HG03521 (cell line): Measurements from ENCODE around the gene CRMP1.

Source experiments
- ATAC-seq: cut with Tn5 transposase; IDR thresholded peaks from one replicate; pipeline ENCODE4 v1.9.1; 2021; ENCODE audit warnings: mild to moderate bottlenecking, moderate library complexity; ENCODE audit not compliant: unreplicated experiment

CRMP1 gene

DNA sequence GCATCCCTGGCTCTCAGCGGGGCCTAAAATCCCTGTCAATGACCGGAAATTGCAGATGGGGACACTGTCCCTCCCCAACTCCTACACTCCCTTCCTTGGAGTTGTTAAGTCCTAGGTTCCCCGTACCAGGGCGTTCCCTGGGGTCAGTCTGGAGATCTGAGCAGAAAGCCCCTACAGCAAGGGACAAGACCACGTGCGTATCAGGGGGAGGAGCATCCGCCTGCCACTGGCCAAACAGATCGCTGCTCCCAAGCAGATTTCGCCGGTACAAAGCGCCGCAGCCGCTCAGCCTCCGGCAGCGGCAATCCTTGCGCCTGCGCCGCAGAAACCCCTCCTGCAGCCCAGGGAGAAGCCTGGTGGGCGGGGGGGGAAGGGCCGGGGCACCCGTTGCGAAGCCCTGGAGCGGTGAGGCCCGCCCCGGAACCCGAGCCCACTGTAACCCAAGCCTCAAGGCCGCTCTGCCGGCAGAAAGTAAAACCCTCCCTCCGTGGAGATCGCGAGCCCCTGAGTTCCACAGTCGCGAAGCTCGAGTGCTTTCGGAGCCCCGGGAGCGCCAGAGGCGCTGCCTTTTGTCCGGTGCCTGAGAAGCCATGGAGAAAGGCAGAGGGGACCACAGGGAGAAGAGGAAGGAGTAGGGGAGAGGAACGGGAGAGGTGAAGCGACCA, 2.7 kb downstream of the CRMP1 start:
- no peak for ATAC-seq

DNA sequence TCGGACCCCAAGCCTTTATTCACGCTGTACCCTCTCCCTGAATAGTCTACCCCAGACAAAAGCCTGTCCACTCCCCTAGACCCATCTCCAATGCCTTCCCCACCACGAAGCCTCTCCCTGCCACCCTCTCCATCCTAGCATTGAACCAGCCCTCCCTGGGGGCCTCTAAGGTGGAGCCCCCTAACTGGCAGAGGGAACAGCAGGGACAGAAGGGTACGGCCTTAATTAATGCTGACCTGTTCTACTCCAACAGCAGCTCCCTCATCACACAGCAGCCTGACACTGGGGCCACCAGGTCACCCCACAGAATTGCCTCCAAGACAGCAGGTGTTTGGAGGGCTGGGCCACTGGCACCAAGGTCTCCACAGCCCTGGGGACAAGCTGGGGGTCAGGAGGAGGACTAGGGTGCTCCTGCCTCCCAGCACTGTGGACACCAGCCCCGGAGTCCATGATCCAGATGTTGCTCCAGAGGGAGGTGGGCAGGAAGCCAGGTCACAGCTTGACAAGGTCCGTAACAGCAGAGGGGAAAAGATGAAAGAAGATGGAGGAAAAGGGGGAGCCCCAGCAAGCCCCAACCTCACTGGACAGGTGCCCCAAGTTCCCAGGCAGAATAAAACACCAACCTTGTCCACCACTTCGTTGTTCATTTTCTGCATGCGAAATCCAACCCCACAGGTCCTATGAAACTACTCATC, 3.7 kb downstream of the CRMP1 start:
- no peak for ATAC-seq

DNA sequence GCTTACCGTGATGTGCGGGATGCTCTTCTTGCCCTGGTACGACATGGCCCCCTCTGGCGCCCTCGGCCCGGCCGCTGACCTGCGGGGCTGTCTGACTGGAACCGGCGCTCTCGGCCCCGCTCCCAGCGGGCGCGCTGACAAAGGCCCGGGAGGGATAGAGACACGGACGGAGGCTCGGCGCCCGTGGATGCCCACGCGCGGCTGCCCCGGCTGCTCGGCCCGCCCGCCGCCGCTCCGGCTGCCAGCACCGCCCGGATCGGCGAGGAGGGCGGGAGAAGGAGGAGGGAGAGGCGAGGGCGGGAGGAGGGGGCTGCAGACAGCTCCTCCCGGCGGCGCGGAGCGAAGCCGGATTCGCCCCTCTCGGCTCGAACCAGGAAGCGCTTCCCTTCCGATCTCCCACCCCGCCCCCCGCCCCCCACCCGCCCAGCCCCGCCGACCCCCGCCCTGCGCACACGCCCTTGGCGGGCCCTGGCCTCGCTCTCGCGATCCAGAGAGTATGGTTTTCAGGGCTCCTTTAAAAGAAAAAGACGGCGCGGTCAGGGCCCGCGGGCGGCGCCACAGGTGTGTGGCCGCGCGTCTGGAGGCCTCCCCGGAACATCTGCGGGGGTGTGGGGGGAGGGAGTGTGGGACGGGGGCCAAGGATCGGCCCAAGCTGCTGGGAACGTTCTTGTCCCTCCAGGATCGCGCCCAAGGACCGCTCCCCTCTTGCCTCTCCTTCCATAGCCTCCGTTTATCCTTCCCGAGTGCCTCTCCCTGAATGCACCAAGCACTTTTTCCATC, 4.5 kb downstream of the CRMP1 start:
- ATAC-seq, result no peak

DNA sequence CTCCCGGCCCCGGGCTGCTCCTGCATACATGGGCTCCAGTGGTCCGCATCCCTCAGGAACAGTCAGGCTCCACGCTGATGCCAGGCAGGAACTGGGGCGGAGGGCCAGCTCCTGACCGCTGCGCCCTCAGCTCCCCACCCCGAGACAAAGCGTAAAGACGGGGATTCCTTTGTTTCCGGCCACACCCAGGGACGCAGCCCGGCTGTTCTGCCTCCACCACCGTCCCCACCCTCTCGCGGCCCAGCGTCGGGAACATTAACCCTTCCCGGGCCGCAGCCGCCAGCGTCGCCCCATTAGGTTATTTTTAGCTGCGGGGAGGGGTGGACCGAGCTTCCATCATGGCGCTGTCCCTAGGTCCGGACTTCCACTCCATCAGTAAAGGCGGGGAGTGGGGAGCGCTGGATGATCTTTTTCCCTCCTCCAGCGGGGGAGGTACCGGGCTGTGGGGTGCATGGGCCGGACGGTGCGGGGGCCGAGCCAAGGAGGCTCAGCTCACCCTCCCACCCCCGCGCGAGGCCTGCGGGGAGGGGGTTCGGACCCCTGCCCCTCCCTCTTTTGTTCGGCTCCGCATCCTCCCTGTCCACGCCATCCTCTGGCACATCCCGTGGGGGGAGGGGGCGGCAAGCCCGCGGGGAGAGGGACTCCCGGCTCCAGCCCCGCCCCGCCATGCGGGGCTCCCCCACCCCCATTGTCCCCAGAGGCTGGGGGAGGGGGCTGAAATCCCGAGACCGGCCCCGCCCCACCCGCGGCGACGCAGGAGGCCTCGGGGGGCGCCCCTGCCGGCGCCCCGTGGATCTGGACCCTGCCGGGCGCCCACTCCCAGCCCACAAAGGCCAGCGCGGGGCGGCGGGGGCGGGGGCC, 5.3 kb downstream of the CRMP1 start:
- ATAC-seq, result no peak

DNA sequence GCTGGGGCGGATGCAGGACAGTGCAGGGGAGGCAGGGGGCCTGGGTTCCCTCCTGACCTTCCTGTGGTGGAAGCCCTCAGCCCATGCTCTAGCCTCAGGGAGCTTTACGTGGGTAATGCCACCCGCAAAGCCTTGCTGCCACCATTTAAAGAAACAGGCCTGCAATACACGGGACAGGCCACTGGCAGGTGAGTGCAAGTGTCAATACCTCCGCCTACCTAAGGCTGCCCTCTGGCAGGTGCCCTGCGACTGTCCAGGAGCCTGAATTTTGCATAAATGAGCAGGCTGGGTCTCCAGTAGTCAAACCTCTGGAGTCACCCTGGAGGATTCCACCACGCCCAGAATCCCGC, 5.9 kb downstream of the CRMP1 start:
- ATAC-seq, result no peak

DNA sequence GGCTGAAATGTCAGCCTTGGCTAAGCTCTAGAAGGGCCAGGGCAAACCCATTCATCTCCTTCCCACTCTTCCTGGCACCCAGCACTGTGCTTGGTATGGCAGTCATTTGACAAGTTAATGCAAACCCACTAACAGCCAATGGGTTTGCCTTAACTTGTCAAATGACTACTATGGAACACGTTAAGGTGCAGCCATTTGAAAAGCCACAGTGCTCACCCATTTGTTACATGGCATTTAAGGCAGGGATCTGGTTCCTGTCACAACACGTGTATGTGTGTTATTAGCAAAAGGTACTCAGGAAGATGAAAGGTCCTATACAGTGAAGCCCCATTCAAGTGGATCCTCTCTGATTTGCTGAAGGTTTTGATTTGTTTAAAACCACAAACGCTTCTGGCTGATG, 7.2 kb downstream of the CRMP1 start:
- ATAC-seq, result no peak

DNA sequence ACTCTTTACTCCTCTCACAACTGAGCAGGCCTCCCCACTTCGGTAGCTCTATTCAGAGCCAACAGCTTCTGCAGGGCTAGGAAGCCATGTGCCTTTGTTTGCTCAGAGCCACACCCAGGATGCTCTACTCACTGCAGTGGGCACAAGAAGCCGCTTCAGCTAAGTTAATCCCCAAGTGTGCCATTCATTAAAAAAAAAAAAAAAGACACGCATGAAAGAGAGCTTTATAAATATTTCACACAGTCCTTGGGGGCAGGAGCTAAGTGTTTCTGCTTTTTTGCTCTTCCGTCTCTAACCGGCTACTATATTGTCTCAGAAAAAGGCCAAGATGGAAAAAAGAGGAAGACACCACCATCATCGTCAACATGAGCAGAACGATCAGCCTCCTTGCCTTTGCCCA, 8.1 kb downstream of the CRMP1 start:
- no peak for ATAC-seq

DNA sequence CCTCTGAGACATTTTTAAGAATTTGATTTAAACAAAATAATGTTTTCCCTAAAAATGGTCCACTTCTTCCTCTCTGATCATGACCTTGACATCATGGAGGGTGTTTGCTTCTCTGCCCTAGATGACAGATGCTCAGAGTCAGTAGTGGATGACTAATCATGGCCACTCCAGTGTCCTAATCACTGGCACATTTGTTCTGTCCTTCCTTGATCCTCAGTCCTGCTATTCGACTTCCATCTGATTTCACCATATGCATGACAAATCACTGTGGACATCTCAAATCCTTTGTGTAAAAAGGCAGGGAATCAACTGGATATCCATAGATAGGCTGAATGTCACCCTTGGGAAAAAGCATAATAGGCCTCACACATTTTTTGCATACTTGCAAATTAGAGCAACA, 9.0 kb downstream of the CRMP1 start:
- no peak for ATAC-seq

DNA sequence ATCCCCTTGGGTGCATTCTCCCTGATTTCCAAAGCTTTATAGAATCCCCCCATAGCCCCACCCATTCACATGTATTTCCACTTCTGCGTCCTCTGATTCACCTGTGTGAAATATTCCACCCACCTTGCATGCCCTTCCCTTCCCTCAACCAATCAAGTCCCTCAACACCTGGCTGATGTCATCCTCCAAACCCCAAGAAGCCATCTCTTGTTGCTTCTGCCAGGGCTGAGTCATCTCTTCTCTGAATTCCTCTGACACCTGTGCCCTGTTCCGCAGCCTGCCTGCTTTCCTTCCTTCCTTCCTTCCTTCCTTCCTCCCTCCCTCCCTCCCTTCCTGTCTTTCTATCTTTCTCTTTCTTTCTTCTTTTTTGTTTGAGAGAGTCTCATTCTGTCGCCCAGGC, 9.9 kb downstream of the CRMP1 start:
- no peak for ATAC-seq

DNA sequence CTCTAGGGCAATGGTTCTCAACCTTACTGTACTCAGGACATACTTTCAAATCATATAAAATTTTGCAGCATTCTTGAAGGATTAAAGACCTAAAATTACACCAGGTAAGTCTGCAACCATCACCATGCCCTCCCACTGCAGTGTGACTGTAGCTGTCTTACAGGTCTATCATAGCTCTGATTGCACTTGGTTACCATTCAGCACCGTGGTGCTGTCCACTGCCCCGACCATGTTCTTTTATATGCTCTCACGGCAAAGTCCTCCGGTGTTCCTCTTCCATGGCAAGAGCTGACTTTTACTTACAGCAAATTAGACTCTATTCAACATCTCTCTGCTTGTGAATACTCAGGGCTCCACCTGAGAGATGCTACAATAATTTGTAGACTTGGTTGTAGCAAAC, 11.5 kb downstream of the CRMP1 start:
- ATAC-seq, result no peak

DNA sequence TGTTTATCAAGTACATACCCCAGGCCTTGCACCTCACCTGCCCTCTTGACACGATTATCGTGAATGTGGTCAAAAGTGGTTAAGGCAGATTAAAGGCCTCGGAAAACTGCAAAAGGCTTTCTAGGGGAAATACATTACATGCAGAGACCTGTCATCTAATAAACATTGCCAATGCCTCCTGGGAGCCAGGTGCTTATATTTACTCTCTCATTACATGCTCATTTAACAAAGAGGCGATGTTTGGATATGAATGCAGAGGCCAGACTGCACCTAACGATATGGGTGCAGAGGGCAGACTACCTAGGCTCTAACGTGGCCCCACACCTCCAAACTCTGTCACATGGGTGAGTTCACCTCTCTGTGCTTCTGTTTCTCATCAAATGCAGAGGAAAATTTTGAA, 14.5 kb downstream of the CRMP1 start:
- no peak for ATAC-seq

DNA sequence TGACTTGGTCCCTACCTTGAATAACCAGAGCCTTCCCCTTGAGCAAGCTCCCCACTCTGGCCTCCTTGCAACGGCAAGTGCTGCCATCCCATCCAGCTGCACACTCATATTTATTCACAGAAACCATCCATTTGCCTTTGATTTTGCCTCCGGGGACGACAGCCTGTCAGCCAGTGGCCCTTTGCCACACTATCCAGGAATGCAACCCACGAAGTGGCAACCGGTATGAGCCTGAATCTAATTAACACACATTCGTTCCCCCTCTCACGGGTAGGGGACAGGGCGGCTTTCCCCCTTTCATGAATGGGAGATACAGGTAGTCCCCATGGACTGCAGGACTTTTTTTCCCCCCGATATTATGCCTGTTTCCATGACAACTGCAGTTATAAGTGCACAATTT, 15.5 kb downstream of the CRMP1 start:
- no peak for ATAC-seq

DNA sequence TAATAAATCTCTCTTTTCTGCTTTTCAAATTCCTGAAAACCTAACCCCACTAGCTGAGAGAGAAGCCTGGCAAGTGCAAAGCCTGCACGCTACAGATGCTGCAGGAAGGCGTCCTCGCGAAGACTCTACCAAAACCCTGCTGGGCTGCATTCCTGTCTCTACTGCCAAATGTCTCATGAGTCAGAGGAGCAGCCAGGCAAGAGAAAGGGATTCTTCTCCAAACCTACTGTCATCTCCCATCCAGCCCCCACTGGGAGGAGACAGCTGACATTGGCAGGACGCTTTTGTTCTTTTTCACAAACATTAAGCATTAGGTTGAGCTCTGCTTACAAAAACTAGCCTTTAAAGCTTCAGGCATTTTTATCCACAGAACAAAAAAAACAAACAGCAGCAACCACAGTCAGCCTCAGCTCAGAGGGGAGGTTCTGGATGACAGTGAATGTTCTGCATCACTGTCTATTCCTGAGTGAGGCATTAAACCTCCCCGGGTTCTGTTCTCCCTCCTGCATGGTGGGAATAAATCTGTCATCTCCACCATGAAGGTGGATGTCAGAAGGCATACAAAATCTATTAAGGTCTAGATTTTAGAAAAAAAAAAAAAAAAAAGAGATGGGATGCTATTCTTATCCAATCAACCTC, 18.0 kb downstream of the CRMP1 start:
- ATAC-seq, result no peak

DNA sequence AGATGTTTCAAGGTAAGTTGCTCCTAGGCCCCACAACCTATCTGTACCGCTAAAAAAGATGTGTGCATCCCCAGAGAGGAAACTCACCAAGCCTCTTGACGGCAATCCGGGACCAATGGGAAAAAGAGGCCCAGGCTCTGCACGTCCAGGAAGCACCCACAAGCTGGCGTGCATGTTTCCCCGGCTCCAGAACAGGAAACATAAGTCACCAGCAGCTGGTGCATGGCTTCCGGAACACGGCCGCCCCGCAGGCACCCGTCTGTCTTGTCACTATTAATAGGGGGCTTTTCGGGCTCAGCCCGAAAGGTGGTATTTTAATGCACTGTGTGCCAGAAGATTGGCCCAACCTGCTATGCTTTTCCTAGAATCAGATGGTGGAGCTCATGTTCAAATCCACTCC, 22.2 kb downstream of the CRMP1 start:
- ATAC-seq, result no peak

DNA sequence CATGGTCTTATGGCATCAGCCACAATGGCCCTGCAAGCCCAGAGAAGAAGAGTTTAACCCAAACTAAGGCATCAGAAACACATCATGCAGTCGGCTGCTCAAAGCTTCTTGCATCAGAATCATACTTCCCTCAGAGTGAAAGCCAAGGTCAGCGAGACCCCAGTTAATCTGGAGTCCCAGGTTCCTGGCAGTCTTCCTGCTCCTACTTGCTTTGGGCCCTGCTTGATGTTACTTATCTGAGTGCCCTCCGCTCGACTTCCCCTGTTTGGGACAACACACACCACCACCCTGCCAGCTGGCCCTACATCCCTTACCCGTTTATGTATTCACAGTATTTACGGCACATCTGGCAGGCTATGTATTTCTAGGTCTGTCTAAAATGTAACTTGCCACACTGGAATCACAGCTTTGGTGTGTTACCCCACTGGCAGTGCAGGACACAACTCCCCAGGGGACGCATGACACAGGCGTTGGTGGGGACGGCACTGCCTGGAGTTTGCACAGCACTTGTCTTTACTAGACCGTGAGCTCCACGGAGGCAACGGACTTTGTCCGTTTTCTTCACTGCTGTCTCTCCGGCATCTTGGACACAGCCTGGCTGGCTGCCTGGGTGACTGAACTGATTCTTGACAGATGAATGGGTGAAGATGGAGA, 22.8 kb downstream of the CRMP1 start:
- ATAC-seq, result no peak

DNA sequence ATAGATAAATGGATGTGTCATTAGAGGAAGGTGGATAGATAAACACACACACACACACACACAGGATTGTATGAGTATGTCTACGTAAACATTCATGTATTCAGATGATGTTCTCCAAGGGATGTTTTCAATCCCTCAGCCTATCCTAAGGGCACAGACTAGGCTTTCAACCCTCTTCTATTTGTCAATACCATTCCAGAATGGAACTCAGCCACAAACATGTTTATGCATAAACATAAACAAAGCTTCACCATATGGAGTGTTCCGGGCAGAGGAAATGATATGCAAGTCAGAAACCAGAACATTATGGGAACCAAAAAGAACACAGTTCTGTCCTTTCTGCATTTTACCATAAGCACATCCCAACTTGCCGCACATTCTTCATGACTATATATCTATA, 25.0 kb downstream of the CRMP1 start:
- no peak for ATAC-seq

DNA sequence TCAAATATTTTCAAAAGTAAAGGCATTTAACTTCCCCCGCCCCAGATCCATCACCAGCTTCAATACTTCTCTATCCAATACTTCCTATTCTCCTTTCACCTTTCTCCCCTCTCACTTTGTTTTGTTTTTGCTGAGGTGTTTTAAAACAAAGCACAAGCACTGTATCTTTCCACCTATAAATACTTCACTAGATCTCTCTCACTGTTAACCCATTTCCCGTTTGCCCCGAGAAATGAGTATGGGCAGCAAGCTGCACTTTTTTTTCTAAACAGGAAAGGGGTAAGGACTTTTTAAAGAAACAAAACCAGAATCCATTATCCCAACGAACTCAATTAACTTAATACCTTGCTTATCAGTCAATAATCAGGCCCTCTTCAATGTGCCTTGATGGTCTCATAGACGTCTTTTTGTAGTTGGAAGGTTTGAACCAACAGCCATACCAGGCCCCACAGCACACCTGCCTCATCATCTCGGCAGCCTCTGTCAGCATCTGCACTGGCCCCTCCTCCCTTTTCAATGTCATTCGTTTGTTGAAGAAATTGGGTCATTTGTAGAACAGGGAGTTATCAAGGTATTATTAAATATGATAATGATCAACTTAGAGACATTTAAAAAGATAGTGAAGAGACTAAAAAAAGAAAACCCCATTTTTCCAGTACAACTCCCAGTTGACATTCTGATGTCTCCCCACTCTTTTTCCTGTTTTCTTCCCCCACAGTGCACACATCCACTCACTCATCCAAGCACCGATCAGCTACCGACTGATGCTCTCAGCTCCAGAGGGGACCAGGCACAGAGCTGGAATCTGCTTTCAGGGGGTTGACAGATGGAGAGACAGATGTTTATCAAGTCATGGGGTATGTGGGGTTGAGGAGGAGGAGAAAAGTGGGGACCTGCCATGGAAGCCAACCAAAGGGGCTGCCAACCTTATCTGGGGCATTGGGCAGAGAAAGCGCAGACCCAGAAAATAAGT, 25.8 kb downstream of the CRMP1 start:
- no peak for ATAC-seq

DNA sequence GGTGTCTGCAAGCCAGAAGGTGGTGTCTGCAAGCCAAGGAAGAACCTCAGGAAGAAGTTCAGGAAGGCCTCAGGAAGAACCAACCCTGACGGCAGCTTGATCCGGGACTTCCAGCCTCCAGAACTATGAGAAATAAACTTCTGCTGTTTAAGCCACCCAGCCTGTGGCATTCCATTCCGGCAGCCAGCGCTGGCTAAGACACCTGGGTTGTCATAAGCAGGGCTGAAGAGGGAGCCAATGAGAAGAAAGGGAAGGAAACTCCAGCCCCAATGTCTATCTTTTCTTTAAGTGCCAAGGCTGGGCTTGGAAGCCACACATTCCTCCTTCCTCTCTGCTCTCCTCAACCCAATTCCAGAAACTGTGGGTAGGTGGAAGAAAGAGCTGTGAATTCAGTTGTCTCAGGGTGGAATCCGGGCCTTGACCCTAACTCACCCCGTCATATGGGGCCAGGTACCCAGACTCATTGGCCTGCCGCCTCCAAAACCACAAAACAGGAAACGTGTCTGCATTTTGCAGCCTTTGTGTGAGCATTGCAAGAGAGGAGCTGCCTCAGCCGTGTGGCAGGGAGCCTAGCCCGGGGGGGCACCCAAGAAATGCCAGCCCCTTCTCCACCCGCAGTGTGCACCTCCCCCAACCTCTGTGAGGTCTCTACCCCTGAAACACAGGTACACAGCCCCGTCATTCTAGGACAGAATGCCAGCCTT, 26.8 kb downstream of the CRMP1 start:
- ATAC-seq, result no peak
